Stimulated activated CD4-positive, alpha-beta T cell treated with anti-CD3 and anti-CD28 coated beads, TNF-alpha, amount 100 ng/mL, for 48 hours (primary cell): Measurements from ENCODE around the gene TRIO.

Experiments used
- DNase-seq, 3 donors: peaks; one replicate each; pipeline ENCODE4 v3.0.0-alpha.2; 2020; ENCODE audit warnings: low read depth in 3 of 3

The TRIO gene

DNA sequence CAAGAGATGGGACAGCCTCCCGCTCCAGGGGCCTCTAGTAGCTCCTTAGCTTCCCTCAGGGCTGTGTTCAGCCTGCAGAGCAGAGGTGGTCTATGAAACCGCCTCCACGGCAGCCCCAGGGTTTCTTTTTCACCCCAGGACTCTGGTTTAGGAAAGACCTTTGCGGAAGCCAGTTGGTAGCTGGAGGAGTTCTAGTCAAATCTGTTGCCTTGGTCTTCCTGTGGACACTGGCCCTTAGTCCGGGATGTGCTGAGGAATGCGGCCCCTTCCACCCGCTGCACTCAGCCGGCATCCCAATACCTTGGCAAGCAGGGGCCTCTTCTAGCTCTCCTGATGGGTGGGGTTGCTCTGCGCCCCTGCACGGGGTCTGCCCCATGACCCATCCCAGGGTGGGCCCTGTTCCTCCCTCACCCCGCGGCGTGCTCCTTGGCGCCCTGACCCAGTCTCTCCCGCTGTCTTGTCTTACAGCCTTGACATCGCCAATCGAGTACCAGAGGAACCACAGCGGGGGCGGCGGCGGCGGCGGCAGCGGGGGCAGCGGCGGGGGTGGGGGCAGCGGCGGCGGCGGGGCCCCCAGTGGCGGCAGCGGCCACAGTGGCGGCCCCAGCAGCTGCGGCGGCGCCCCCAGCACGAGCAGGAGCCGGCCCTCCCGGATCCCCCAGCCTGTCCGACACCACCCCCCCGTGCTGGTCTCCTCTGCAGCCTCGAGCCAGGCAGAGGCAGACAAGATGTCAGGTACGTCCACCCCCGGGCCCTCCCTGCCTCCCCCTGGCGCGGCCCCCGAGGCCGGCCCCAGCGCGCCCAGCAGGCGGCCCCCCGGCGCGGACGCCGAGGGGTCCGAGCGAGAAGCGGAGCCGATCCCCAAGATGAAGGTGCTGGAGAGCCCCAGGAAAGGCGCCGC is 344.1 kb downstream of the TRIO start:
- no peak for DNase-seq

DNA sequence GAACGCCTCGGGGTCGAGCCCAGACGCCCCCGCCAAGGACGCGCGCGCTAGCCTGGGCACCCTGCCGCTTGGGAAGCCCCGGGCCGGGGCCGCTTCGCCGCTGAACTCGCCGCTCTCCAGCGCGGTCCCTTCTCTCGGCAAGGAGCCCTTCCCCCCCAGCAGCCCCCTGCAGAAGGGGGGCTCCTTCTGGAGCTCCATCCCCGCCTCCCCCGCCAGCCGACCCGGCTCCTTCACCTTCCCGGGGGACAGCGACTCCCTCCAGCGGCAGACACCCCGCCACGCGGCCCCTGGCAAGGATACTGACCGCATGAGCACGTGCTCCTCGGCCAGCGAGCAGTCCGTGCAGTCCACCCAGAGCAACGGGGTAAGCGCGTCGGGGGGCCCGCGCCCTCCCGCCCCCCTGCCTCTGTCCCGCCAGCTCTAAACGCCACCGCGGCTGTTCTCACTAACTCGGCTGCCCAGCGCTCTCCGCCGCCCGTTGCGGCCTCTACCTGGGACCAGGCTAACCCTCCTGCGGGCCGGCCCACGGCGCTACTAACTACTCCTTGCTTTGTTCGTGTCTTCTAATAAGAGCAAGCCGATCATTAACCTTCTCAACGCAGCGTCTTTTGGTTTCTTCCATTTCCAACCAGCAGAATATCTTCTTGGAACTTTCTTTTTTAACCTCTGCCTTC is 344.9 kb downstream of the TRIO start:
- DNase-seq, result no peak

DNA sequence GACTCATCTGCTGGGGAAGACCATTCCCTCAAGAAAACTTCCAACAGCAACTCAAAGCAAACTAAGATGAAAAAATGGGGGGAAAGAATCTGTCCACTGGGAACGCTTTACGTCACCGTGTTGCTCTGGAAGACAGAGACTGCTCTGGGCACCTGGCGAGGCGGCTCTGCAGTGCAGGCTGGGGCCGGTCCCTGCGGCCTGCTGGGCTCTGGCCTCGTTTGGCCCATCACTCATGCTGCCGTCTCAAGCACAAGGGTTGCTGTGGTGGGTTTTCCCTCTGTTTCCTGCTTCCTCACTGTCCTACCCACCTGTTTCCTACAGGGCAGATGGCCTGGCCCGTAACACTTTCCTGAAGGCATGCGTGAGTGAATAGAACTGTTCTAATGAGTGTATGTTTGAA is 345.6 kb downstream of the TRIO start:
- no peak for DNase-seq

DNA sequence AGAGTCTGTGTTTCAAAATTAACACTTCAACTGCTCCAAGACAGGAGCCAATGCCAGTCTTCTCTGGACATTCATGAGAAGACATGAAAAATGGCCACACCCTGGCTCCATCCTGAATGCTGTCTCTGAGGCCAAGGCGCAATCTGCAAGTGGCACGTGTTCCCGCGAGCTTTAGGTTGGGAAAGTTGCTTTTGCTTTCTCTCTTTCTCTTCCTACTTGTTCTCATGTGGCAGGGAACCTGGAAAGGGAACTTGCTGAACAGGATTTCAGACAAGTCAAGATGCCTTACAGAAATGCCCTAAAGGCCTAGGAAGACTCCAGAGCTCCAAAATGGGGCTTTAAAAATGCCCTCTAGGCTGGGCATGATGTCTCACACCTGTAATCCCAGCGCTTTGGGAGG is 346.5 kb downstream of the TRIO start:
- DNase-seq, result no peak

DNA sequence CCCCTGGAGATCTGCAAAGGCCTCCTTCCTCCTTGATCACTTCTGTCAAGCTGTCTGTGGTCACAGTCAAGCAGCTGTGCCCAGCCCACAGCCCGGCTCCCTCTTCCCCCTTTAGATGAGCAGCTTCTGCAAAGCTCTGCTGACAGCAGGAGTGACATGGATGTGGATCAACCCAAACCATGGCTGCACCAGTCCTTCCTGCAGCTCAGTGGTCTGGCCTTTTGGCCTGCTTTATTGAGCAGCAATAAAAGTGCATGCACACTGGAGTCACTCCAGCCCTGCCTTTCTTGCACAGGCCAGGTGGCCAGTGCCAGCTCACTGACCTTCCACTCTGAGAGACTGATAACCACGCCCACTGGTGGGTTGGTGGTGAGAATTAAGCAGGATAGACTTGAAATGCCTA is 347.2 kb downstream of the TRIO start:
- no peak for DNase-seq

DNA sequence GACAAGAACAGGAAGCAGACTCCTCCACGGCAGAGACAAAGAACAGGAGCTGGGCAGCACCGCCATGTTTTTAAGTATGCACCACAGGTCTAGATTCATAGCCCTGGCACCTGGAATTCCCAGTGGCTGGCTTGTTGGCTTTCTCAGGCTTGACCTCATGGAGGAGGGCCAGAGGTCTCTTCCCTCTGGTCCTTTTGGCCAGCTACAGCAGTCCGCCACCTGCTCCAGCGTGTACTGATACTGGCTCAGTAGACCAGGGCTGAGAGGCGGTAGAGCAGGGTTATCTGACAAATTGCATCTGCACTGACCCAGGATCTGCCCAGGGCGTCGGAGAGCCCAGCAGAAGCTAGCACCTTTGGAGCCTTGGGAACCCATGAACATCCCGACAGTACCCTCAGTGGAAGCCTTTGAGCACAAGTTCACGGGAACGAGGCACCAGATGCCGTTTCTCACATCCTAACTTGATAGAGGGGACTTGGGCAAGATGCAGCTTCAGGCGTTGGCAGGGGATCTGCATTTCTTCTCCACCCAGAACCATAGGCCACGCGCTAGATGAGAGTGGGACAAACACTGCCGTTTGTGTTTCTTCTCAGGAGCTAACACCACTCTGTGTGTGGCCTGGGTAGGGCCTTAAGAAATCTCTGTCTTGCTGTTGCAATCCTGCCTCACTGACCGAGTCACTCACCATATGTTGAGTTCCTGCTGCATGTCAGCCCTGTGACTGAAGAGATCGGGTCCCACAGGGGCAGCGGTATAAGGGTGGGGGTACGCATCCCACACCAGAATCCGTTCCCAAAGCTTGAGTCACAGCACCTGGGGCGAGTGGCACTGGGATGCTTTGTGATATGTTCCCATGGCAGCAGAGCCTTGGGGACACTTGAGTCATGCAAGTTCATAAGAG is 348.1 kb downstream of the TRIO start:
- DNase-seq, result no peak

DNA sequence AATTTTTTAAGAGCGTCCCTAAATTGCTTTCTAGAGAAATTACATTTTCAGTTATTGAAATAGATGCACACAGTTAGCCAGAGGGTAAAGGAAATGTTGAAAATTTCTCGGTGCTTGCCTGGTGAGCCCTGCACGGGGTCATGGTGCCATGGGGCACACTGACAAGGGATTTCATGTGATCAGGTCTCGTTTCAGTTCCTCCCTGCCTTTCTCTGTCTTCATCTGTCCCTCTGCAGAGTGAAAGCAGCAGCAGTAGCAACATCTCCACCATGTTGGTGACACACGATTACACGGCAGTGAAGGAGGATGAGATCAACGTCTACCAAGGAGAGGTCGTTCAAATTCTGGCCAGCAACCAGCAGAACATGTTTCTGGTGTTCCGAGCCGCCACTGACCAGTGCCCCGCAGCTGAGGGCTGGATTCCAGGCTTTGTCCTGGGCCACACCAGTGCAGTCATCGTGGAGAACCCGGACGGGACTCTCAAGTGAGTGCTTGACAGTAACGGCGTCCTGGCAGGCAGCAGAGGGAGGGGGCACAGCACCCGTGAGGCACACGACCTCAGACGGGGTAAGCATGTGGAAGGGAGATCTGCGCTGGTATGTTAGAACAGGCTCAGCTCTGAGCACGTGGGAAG is 349.3 kb downstream of the TRIO start:
- no peak for DNase-seq

DNA sequence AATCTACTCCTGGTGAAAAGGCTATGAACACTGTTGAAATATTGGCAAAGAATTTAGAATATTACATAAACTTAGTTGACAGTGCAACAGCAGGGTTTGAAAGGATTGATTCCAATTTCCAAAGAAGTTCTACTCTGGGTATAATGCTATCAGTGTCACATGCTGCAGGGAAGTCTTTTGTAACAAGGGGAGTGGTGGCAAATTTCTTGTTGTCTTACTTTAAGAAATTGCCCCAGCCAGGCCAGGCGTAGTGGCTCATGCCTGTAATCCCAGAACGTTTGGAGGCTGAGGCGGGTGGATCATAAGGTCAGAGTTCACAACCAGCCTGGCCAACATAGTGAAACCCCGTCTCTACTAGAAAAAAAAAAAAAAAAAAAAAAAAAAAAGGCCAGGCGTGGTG is 352.2 kb downstream of the TRIO start:
- no peak for DNase-seq

DNA sequence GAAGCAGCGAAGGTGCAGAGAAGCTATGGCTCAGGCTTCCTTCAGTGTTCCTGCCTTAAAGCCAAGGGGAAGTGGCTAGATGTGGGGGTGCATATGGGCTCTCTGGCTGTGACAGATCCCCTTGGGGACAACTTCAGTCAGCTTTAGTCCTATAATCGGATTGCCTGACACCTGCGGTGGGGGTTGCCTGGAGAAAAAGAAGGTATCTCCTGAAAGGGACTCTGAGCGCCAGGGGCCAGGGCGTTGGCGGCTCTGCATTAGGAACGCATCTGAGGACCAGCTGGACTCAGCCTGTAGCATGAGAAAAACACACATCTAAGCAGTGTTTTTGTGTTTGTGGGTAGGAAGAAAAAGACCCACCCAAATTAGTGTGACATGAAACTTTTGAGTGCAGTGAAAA is 354.2 kb downstream of the TRIO start:
- DNase-seq, result no peak

DNA sequence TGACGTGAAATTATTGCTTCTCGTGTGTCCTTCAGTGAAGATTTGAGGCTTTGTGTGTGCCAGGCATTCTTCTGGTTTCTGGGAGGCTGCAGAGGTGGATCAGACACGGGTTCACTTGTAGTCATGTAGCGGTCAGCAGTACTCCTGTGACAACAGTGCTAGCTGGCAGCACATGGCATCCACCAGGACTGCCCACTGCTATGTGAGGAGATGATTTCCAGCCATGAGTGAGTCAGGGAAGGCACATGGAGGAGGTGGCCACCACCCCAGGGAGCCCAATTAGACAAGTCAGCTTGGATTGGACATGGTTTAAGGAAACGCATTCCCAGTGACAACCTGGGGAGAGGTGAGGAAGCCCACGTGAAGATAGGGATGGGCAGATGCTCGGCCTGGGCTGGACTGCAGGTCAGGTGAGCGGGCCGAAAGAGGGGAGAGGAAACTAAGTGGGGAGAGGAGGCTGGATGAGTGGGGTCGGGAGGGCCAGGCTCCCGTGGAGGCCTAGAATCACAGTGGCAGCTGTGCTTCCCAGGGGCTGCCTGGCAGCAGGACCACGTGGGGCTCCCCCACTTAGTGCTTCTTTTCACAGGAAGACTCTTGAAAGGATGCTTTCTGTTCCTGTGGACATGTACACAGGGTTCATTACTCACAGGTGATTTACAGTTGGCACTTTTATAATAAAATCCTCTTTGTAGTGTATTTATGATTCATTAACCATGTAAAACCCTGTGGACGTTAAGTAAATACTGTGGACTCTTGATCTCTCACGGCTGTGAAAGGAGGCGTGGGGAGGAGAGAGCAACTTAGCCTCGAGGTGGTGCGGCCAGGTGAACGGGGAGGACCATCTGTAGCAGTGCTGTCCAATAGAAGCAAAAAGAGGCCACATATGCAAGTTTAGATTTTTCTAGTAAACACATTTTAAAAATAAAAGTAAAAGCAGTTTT is 358.5 kb downstream of the TRIO start:
- DNase-seq, result no peak

DNA sequence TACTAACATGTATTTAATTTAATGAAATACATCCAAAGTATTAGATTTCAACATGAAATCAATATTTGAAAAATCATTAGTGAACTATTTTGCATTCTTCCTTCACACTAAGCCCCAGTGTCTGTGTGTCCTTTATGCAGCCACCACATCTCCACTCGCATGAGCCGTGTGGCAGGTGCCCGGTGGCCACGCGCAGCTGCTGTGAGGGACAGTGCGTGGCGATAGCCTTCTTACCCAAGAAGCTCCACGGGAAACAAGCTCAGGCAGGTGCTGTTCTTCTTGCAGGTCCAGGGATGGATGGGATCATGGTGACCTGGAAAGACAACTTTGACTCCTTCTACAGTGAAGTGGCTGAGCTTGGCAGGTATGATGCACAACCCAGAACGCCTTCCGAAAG is 359.1 kb downstream of the TRIO start:
- no peak for DNase-seq

DNA sequence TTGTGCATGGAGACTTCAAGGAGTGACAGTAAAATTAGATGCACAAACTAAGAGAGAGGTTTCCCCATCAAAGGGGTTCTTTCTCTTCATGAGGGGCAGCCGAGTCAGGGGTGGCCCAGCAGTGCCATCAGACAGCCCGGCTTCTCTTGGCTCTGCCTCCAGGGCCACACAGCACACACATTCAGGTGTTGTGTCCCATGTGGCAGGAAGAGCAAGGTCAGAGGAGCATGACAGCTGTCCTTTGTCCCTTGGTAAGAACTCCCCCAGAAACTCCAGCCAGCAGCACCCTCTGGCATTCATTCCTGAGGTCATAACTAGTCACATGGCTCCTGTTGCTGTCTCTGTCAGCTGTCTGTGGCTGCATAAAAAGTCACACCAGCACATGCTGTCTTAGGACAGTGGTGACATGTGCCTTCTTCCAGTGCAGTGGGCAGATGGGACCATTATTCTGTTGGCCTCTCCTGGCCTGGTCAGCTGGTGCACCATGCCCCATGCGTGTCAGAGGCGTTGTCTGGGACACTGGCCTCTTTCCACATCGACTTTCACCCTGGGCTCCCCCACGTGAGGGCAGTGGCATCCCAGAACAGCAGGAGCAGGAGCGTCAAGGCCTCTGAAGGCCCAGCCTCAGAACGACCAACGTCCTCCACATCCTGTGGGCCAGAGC is 360.0 kb downstream of the TRIO start:
- no peak for DNase-seq

DNA sequence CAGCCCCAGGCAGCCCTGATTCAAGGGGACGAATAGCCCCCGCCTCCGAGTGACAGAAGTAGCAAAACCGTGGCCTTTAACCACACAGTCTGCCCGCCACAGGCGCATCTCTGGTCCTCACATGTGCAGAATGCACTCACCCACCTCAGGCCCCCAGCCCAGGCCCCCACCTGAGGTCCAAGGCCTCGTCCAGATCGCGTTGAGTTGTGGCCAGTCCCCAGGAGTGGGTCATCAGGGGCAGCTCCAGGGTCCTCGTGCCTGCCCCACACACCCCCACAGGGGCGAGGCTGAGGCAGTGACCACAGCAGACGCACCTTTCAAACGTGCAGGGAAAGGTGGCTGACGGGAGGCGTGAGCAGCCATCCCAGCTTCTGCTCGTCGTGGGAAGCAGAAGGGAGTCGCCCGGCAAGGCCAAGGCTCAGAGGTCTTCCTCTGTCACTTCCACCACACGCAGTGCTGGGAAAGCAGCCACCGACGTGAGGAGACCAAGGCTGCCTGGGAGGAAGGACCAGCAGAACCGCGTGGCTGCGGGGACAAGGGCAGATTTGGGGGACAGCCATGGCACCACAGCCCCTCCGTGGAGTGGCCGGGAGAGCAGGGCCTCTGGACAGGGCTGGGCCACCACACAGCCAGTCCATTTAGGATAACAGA is 360.7 kb downstream of the TRIO start:
- no peak for DNase-seq

DNA sequence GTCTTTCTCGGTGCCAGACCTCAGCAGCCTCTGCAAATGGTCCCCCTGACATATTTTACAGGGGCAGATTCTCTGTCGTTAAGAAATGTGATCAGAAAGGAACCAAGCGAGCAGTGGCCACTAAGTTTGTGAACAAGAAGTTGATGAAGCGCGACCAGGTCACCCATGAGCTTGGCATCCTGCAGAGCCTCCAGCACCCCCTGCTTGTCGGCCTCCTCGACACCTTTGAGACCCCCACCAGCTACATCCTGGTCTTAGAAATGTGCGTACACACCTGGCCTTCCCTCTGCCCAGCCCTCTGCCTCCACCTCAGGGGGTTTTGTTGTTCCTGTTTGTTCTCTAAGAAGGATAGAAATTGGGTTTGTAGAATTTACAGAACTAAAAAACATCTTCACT is 361.2 kb downstream of the TRIO start:
- no peak for DNase-seq

DNA sequence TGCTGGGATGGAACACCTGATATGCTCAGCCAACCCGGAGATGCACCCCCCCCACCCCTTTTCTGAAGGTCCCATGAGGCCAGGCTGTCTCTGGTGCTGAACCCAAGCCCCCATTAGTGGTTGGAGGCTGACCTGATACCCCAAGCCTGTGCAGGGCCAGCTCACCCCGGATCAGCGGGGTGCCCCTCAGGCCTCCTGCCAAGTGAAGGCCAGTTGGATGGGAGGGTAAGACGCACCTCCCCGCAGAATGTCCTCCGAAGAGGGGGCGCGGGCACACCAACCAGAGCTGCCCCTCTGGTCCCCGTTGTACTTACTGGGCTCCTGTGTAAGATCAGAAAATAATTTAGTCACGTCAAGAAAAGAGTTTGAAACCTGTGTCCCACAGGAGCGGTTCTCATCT is 361.7 kb downstream of the TRIO start:
- no peak for DNase-seq

DNA sequence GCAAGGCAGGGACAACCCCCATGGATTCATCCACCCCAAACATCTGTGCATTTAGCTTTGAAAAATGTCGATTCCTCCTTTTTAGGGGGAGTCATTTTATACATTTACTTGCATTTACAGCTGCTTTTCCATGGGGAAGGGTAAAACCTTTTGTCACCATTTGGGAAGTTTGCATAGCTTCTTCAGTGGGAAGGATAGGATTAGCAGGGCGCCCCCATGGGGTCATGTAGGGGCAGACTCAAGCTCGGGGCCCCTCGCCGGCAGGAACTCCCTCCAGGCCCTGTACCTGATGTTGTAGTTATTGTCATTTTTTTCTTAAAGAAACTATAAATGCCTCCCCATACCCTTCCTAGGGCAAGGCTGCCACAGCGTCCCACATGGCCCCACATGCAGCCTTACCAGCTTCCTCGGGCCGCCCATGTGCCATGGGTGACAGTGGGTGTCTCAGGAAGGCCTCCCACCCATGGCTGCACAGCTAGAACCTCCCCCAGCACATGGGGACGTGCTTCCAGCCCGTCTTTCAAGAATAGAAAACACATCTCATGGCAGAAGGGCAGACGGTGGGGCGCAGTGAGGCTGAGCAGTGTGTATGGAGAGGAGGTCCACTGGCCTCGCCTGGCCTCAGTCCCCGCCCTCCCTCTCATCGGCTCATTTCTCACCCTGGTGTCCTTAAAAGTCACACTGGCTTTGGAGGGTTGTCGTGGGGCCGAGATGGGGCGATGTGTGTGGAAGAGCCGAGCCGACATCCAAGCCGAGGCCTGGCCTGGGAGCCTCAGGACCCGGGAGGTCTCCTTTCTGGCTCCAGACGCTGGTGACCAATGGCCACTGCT is 362.4 kb downstream of the TRIO start:
- DNase-seq, result no peak

DNA sequence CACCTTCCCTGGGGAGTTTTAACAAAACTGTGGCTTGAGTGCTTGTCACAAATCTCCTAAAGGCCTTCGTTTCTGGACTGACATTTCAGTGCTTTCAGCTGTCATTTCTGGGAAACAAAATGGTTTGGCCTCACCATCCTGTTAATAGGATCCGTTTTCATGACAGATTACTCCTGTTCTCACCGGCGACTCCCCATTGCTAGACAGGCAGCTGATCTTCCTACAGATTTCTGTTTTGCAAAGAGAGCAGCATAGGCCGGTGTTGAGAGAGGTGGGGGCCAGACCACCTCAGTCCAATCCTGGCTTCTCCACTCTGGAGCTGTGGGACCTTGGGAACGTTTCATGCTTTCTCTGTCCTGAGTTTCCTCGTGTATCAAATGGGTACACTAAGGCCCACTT is 363.0 kb downstream of the TRIO start:
- no peak for DNase-seq

DNA sequence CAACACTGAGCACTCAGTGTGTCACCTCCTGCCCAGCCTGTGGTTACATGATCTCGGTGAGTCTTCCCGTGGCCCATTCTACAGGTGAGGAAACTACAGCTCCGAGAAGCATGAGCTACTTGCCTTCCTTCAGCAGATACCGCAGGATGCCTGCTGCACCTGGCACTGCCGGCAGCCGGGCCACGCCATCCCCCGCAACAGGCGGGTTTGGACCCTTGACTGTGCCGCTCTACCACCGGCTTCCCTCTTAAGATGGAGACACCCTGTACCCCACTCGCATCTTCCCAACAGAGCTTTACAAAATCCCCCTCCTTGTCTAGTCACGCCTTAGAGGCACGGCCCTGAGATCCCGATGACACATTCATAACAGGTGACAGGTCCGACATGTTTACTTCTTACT is 363.5 kb downstream of the TRIO start:
- DNase-seq, result no peak
